HK-2 (cell line): ENCODE results near the gene COPE.

Source experiments
- DNase-seq: peaks from one replicate; pipeline ENCODE4 v3.0.0-alpha.2; 2018; ENCODE audit not compliant: unreplicated experiment

COPE gene

GRCh38 chr19:18867751-18868150 lies 51.4 kb downstream of the COPE start:
- no peak for DNase-seq

GRCh38 chr19:18867199-18867598 lies 52.0 kb downstream of the COPE start:
- DNase-seq: no peak

- no peak for DNase-seq
These were observed 52.4 kb downstream of the COPE start for GRCh38 chr19:18866800-18867123.

GRCh38 chr19:18865973-18866799 lies 53.0 kb downstream of the COPE start:
- DNase-seq: no peak

GRCh38 chr19:18865106-18865972 lies 53.8 kb downstream of the COPE start:
- DNase-seq: no peak

GRCh38 chr19:18863843-18864362 lies 55.3 kb downstream of the COPE start:
- DNase-seq: no peak

- no peak for DNase-seq
These were observed 56.0 kb downstream of the COPE start for GRCh38 chr19:18862976-18863842.

- no peak for DNase-seq
These were observed 57.3 kb downstream of the COPE start for GRCh38 chr19:18861917-18862316.

- DNase-seq: no peak
These were observed 58.0 kb downstream of the COPE start for GRCh38 chr19:18861235-18861634.

- no peak for DNase-seq
These were observed 58.5 kb downstream of the COPE start for GRCh38 chr19:18860725-18861124.

GRCh38 chr19:18860302-18860700 lies 58.9 kb downstream of the COPE start:
- no peak for DNase-seq

- DNase-seq: no peak
These were observed 59.4 kb downstream of the COPE start for GRCh38 chr19:18859676-18860301.

- no peak for DNase-seq
These were observed 60.1 kb downstream of the COPE start for GRCh38 chr19:18858906-18859646.

- DNase-seq: no peak
These were observed 62.0 kb downstream of the COPE start for GRCh38 chr19:18857223-18857622.

- DNase-seq: no peak
These were observed 62.6 kb downstream of the COPE start for GRCh38 chr19:18856385-18857126.

GRCh38 chr19:18855647-18856384 lies 63.4 kb downstream of the COPE start:
- DNase-seq: no peak

GRCh38 chr19:18854982-18855381 lies 64.2 kb downstream of the COPE start:
- DNase-seq: no peak

GRCh38 chr19:18853755-18854427 lies 65.3 kb downstream of the COPE start:
- DNase-seq: no peak

GRCh38 chr19:18852648-18853047 lies 66.5 kb downstream of the COPE start:
- DNase-seq: no peak
